ENCODE data around the gene NAAA.
A peak's percentile ranks its signal among the peaks of the same experiment; 100 is the strongest.
"Not testable (repeated sequence)": the region's sequence is repeated elsewhere in the genome, so short reads cannot be mapped to it uniquely, and the experiment has no call there.

NAAA gene

GRCh38 chr4:75940692-75941253 is at the start of gene NAAA:
TSS of gene NAAA (minus strand) at chr4:75941013. CDS start at chr4:75940949, 64 bp downstream.
- peak; percentile 12 for DNase-seq (ENCODE audit: low read depth)

- DNase-seq (ENCODE audit: low read depth) = no peak
Observed at GRCh38 chr4:75989846-75990528, 49.2 kb upstream of the NAAA start.

DNA sequence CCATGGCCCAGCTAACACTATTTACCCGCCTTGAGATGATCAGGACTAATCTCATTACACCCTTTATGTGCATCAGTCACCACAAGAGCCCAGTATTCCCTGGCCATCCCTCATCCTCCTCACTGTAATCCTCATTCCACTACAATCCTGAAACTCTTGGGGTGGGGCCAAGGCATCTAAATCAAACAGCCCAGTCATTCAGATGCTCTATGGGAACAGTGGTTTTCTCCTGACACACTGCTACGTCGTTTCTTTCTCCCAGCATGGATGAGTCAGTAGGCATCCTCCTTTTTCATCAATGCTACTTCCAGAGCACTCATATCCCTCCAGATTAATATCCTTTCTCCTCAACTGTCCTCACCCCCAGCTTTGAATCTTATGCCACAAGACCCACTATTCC is 44.3 kb upstream of the NAAA start:
- peak; percentile 27 for DNase-seq (ENCODE audit: low read depth)

GRCh38 chr4:75980576-75980975 is 39.8 kb upstream of the NAAA start:
- no peak for DNase-seq (ENCODE audit: low read depth)

GRCh38 chr4:75976177-75976576 is 35.4 kb upstream of the NAAA start:
- DNase-seq (ENCODE audit: low read depth) = no peak

DNA sequence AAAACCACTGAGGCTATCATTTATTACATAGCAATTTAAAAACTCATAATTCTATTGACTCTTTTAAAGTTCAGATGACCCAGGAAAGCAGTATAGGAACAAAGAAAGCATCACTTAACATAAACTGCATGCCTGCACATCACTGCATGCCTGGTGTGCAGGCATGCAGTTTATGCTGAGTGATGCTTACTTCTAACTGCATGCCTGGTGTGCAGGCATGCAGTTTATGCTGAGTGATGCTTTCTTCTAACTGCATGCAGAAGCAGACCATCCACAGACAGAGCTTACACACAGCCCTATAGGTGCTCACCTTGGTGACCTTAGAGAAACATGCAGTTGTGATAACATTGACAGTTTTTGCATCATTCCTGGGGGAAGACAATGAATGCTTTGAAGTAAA is 33.0 kb upstream of the NAAA start:
- no peak for DNase-seq (ENCODE audit: low read depth)

- DNase-seq (ENCODE audit: low read depth) = no peak
Observed at GRCh38 chr4:75968084-75968483, 27.3 kb upstream of the NAAA start.

- DNase-seq (ENCODE audit: low read depth) = no peak
Observed at GRCh38 chr4:75963558-75963957, 22.7 kb upstream of the NAAA start.

- DNase-seq (ENCODE audit: low read depth) = not testable (repeated sequence)
Observed at GRCh38 chr4:75962072-75962471, 21.3 kb upstream of the NAAA start.

DNA sequence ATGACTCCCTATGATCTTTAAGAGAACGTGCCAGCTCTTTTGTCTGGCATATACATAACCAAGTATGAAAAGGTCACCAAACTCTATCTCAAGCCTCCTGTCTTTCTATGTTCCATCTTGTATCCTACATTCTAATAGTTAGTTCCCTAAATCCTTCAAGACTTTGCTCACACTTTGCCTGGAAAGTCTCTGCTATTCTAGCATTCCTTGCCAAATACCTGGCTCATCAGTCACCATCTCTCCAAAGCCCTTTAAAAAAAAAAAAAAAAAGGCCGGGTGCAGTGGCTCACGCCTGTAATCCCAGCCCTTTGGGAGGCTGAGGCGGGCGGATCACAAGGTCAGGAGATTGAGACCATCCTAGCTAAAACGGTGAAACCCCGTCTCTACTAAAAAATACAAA is 17.7 kb upstream of the NAAA start:
- DNase-seq (ENCODE audit: low read depth) = not testable (repeated sequence)

DNA sequence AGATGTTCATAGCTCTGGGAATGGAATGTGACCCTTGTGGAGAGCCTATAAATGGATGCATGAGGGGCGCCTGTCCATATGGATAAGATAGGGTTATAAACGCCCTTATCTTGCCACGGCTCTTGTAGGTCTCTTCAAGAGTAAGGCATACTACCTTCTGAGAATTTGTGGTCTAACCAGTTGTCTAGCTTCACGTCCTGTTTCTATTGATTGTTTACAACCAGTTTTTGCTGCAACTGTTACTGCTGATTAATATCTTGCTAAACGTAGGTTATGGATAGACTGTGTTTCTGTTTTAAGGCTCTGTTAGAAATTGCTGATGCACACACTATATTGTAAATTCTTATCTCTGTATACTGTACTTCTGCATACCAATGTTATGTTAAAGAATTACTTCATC is 14.0 kb upstream of the NAAA start:
- not testable (repeated sequence) for DNase-seq (ENCODE audit: low read depth)

GRCh38 chr4:75953509-75953908 is 12.7 kb upstream of the NAAA start:
- DNase-seq (ENCODE audit: low read depth) = no peak

GRCh38 chr4:75950213-75950815 is 9.5 kb upstream of the NAAA start:
- no peak for DNase-seq (ENCODE audit: low read depth)

DNA sequence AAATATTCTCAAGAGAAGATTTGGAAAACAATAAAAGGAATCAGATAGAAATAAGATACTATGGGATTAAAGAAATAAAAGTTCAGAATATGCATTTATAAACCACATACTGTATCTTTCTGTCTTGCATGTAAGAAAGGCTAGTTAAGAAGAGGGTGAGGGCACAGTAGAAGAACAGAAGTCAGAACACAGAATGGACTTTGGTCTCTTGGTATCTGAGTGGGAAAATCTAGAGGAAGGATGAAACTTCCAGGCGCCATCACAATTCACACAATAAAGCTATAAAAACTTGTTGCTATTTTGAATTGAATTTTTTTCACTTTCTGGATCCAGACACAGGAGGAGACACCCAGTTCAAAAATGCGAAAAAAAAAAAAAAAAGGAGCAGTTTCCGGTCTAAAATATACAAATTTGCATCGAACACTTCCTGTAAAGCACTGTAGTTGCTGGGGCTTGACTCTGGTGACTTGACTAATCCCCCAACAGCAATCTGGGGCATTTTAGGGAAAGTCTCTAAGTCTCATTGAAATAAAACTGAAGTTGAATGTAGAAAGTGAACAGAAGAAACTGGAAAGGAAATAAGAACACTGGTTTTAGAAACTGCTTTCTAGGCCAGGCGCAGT is 8.1 kb upstream of the NAAA start:
- no peak for DNase-seq (ENCODE audit: low read depth)

DNA sequence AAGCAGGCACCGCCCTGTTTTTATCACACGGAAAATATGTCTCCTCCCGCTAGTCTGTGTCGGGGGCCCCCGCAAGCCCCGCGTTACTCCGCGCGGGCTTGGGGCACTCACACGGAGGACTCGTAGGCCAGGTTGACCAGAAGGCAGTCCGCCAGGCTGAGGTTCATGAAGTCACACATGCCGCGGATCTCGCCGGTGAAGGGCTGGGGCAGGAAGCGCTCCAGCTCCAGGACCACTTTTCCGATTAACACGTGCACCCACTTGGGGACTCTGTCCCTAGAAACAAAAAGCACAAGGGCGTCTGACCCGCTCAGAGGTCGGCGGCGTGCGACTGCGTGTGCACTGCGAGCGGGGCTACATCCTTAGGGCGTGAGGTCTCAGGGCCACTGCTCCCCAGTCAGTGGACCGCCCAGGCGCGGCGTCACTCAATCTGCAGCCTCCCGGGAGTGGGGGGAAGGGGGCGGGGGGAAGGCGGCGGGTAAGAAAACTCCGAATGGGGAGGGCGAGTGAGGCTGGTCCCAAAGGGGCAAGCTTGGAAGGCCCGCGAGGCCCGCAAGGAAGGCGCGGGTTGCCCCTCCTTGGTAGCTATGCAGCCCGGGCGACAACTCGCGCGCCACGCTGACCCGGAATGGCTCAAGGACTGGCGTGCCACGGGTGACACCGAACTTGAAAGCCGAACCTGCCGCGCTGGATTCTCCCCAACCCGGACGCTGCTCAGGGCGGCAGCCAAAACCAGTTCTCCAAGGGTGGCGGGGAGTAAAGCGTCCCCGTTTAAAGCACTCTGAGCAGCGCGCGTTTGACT is 722 bp downstream of the NAAA start:
- peak; percentile 22 for DNase-seq (ENCODE audit: low read depth)

- no peak for DNase-seq (ENCODE audit: low read depth)
Observed at GRCh38 chr4:75935628-75936027, 5.2 kb downstream of the NAAA start.

DNA sequence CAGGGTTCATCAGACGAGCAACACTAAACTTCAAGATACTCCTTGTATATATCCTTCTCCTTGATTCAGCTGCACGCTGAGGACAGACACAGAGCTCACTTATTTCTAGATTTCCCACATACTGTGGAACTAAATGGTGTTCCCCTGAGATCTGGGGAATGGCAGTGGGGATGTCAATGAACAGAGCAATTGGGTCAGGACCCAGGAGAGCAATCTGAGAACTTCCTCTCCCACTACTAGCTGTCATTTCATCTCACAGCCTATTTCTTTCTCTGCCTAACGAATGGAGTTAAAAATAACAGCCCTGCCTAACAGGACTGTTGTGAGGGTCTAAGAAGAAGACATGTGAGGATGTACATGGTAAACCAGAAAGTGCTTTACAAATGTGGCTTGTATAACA is 10.7 kb downstream of the NAAA start:
- no peak for DNase-seq (ENCODE audit: low read depth)

GRCh38 chr4:75924916-75925315 is 15.9 kb downstream of the NAAA start:
- DNase-seq (ENCODE audit: low read depth) = not testable (repeated sequence)

- DNase-seq (ENCODE audit: low read depth) = no peak
Observed at GRCh38 chr4:75924309-75924827, 16.4 kb downstream of the NAAA start.

- no peak for DNase-seq (ENCODE audit: low read depth)
Observed at GRCh38 chr4:75922588-75922987, 18.2 kb downstream of the NAAA start.

- no peak for DNase-seq (ENCODE audit: low read depth)
Observed at GRCh38 chr4:75921910-75922309, 18.9 kb downstream of the NAAA start.

- DNase-seq (ENCODE audit: low read depth) = no peak
Observed at GRCh38 chr4:75920327-75920726, 20.5 kb downstream of the NAAA start.
